ENCODE results near the gene OPN3. TPM values are rescaled to one million over a fixed set of nuclear protein-coding genes. Genes with fewer than 3 reads are reported as not detected.

OPN3 gene
- total and polyA plus RNA-seq, 9 of the 15 experiments (the other 6 are each of a cell fraction or from before 2014, with no cell fraction given) = 4.2 to 34.6 (median 17.0) TPM

GRCh38 chr1:241654019-241654418, 13.8 kb upstream of the OPN3 start (continued):
- TF ChIP-seq REST (IDR thresholded peaks at IDR 0.05; ENCODE audit: borderline replicate concordance) (no peak), REST (CRISPR knock-in tag; IDR thresholded peaks at IDR 0.05; ENCODE audit: low read depth) (no peak), RBFOX2 (IDR thresholded peaks at IDR 0.05; ENCODE audit: low read depth, low read length) (no peak), PHB (CRISPR knock-in tag; IDR thresholded peaks at IDR 0.05) (no peak), KDM4B (IDR thresholded peaks at IDR 0.05; ENCODE audit: borderline replicate concordance in 2 of 2, low read depth in 1 of 2) (no peak), MCM3 (IDR thresholded peaks at IDR 0.05) (no peak), SMARCA4 (IDR thresholded peaks at IDR 0.05) (peak; percentile 44; the same call in 1 of the 2 replicates), DPF2 (IDR thresholded peaks at IDR 0.05) (peak; percentile 61; the same call in 1 of the 2 replicates), SREBF2 (CRISPR knock-in tag; IDR thresholded peaks at IDR 0.05) (no peak), NCOA1 (IDR thresholded peaks at IDR 0.05; ENCODE audit: low read depth) (no peak), ATF2 (CRISPR knock-in tag; IDR thresholded peaks at IDR 0.05) (no peak), BMI1 (IDR thresholded peaks at IDR 0.05; ENCODE audit: low read length) (no peak)
- TF ChIP-seq, protein P1, sequence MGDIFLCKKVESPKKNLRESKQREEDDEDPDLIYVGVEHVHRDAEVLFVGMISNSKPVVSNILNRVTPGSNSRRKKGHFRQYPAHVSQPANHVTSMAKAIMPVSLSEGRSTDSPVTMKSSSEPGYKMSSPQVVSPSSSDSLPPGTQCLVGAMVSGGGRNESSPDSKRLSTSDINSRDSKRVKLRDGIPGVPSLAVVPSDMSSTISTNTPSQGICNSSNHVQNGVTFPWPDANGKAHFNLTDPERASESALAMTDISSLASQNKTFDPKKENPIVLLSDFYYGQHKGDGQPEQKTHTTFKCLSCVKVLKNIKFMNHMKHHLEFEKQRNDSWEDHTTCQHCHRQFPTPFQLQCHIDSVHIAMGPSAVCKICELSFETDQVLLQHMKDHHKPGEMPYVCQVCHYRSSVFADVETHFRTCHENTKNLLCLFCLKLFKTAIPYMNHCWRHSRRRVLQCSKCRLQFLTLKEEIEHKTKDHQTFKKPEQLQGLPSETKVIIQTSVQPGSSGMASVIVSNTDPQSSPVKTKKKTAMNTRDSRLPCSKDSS (IDR thresholded peaks at IDR 0.05; ENCODE audit: low read depth, partially characterized antibody) = no peak
